K562 (cell line): Measurements from ENCODE around the gene DNAAF3. TPM values are rescaled to one million over a fixed set of nuclear protein-coding genes. Genes with fewer than 3 reads are reported as not detected.

Experiments
- ARID3A ChIP-seq: IDR thresholded peaks from 2 replicates; pipeline ENCODE4 v1.6.1; 2012; ENCODE audit warnings: low read depth, low read length, improper control_type of control experiment, borderline replicate concordance
- ATF3 ChIP-seq, 2 experiments: fragments of 450-650 bp in 1 of 2; sonication (generic) in 1 of 2; formaldehyde crosslinking in 1 of 2; IDR thresholded peaks in 1 of 2; conservative IDR thresholded peaks in 1 of 2; 2 replicates each; pipeline versions ENCODE4 v1.6.1 to v1.8.1; 2016 to 2023; ENCODE audit warnings: mild to moderate bottlenecking in 2 of 2, moderate library complexity in 2 of 2, inconsistent platforms in 1 of 2, missing genetic modification reagents in 1 of 2
- HIVEP1 ChIP-seq: fragments of 250-450 bp; sonication (Bioruptor Pico); IDR thresholded peaks from 2 replicates; pipeline ENCODE4 v1.4.0; 2020; ENCODE audit warnings: mild to moderate bottlenecking
- HNRNPH1 ChIP-seq: fragments of 200-400 bp; formaldehyde crosslinking; optimal IDR thresholded peaks from 2 replicates; pipeline ENCODE3; 2017; ENCODE audit warnings: low read depth, mild to moderate bottlenecking, low read length, moderate library complexity
- NFIC ChIP-seq: fragments of 450-650 bp; IDR thresholded peaks from 2 replicates; pipeline ENCODE4 v1.6.1; 2017; ENCODE audit warnings: mild to moderate bottlenecking, inconsistent platforms
- PHTF2 ChIP-seq: fragments of 250-450 bp; sonication (Bioruptor Pico); IDR thresholded peaks from 2 replicates; pipeline ENCODE4 v1.5.0; 2021; ENCODE audit warnings: mild to moderate bottlenecking
- PTRF ChIP-seq: fragments of 450-650 bp; IDR thresholded peaks from 2 replicates; pipeline ENCODE4 v1.6.1; 2016; ENCODE audit warnings: mild to moderate bottlenecking, missing genetic modification characterization, missing compliant biosample characterization
- TCF7L2 ChIP-seq: fragments of 150-350 bp; IDR thresholded peaks from 2 replicates; pipeline ENCODE4 v1.6.1; 2016; ENCODE audit warnings: low read depth, mild to moderate bottlenecking, low read length, moderate library complexity
- THAP7 ChIP-seq: fragments of 250-450 bp; sonication (Bioruptor Pico); IDR thresholded peaks from 2 replicates; pipeline ENCODE4 v1.5.0; 2021
- THRAP3 ChIP-seq: fragments of 450-650 bp; IDR thresholded peaks from 2 replicates; pipeline ENCODE4 v1.6.1; 2016; ENCODE audit warnings: mild to moderate bottlenecking, inconsistent platforms, borderline replicate concordance
- ZEB2 ChIP-seq: fragments of 450-650 bp; IDR thresholded peaks from 2 replicates; pipeline ENCODE4 v1.6.1; 2016
- ZNF165 ChIP-seq: fragments of 250-450 bp; sonication (Bioruptor Pico); IDR thresholded peaks from 2 replicates; pipeline ENCODE4 v1.4.0; 2020; ENCODE audit warnings: borderline replicate concordance
- polyA plus RNA-seq, 8 experiments: library from polyadenylated mRNA; depleted of rRNA in 4 of 8; stranded (reverse) in 5 of 8; unstranded in 3 of 8; fragments of >200 nt; fragmentation: Nextera tagmentation in 2 of 8; fragmentation: Illumina TruSeq in 1 of 8; extraction: Ambion mirVana in 2 of 8; extraction: Trizol in 1 of 8; gene quantifications; 2 replicates each; pipeline versions ENCODE4 v1.2.1 to v1.2.3, GENCODE V29; 2011 to 2014; ENCODE audit warnings: inconsistent platforms in 1 of 8, missing spikeins in 1 of 8
- total RNA-seq, 7 experiments: library from RNA; depleted of rRNA in 6 of 7; stranded (reverse); fragments of >200 nt in 6 of 7; fragmentation: Illumina TruSeq in 2 of 7; extraction: Trizol in 2 of 7; gene quantifications; 2 replicates each; pipeline versions ENCODE4 v1.2.1 to v1.2.3, GENCODE V29; 2011 to 2021; ENCODE audit warnings: low replicate concordance in 1 of 7
- TF ChIP-seq, protein P1 (sequence below), 2 experiments: fragments of 450-650 bp; IDR thresholded peaks; 2 replicates each; pipeline ENCODE4 v1.6.1; 2018; ENCODE audit warnings: mild to moderate bottlenecking in 2 of 2, low read depth in 1 of 2; ENCODE audit not compliant: partially characterized antibody in 2 of 2
- TF ChIP-seq, protein P2 (sequence below): fragments of 150-350 bp; IDR thresholded peaks from 2 replicates; pipeline ENCODE4 v1.6.1; 2014; ENCODE audit warnings: low read depth, mild to moderate bottlenecking, low read length, borderline replicate concordance

Gene DNAAF3
- total and polyA plus RNA-seq, 9 of the 15 experiments (the other 6 are each of a cell fraction or from before 2014, with no cell fraction given): 21.6 to 61.5 (median 43.0) TPM

GRCh38 chr19:55158848-55159749 lies 7.3 kb downstream of the DNAAF3 start (continued):
- TF ChIP-seq, protein P1, sequence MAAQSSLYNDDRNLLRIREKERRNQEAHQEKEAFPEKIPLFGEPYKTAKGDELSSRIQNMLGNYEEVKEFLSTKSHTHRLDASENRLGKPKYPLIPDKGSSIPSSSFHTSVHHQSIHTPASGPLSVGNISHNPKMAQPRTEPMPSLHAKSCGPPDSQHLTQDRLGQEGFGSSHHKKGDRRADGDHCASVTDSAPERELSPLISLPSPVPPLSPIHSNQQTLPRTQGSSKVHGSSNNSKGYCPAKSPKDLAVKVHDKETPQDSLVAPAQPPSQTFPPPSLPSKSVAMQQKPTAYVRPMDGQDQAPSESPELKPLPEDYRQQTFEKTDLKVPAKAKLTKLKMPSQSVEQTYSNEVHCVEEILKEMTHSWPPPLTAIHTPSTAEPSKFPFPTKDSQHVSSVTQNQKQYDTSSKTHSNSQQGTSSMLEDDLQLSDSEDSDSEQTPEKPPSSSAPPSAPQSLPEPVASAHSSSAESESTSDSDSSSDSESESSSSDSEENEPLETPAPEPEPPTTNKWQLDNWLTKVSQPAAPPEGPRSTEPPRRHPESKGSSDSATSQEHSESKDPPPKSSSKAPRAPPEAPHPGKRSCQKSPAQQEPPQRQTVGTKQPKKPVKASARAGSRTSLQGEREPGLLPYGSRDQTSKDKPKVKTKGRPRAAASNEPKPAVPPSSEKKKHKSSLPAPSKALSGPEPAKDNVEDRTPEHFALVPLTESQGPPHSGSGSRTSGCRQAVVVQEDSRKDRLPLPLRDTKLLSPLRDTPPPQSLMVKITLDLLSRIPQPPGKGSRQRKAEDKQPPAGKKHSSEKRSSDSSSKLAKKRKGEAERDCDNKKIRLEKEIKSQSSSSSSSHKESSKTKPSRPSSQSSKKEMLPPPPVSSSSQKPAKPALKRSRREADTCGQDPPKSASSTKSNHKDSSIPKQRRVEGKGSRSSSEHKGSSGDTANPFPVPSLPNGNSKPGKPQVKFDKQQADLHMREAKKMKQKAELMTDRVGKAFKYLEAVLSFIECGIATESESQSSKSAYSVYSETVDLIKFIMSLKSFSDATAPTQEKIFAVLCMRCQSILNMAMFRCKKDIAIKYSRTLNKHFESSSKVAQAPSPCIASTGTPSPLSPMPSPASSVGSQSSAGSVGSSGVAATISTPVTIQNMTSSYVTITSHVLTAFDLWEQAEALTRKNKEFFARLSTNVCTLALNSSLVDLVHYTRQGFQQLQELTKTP (IDR thresholded peaks at IDR 0.05; ENCODE audit: low read depth in 1 of 2, partially characterized antibody in 2 of 2): no peak
- peak; percentile 99 for TF ChIP-seq ATF3 (IDR thresholded peaks at IDR 0.05)
- TF ChIP-seq ATF3 (CRISPR knock-in tag; conservative IDR thresholded peaks at IDR 0.05): peak; percentile 100
- TF ChIP-seq PTRF (tag): no peak
- TF ChIP-seq, protein P2, sequence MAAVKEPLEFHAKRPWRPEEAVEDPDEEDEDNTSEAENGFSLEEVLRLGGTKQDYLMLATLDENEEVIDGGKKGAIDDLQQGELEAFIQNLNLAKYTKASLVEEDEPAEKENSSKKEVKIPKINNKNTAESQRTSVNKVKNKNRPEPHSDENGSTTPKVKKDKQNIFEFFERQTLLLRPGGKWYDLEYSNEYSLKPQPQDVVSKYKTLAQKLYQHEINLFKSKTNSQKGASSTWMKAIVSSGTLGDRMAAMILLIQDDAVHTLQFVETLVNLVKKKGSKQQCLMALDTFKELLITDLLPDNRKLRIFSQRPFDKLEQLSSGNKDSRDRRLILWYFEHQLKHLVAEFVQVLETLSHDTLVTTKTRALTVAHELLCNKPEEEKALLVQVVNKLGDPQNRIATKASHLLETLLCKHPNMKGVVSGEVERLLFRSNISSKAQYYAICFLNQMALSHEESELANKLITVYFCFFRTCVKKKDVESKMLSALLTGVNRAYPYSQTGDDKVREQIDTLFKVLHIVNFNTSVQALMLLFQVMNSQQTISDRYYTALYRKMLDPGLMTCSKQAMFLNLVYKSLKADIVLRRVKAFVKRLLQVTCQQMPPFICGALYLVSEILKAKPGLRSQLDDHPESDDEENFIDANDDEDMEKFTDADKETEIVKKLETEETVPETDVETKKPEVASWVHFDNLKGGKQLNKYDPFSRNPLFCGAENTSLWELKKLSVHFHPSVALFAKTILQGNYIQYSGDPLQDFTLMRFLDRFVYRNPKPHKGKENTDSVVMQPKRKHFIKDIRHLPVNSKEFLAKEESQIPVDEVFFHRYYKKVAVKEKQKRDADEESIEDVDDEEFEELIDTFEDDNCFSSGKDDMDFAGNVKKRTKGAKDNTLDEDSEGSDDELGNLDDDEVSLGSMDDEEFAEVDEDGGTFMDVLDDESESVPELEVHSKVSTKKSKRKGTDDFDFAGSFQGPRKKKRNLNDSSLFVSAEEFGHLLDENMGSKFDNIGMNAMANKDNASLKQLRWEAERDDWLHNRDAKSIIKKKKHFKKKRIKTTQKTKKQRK: no peak
- TF ChIP-seq ZEB2: peak; percentile 70; the same call in 1 of the 2 replicates
- TF ChIP-seq HIVEP1 (CRISPR knock-in tag): no peak
- no peak for TF ChIP-seq THAP7 (CRISPR knock-in tag)
- TF ChIP-seq PHTF2 (CRISPR knock-in tag): no peak
- TF ChIP-seq ZNF165 (CRISPR knock-in tag): no peak
- no peak for TF ChIP-seq HNRNPH1
- no peak for TF ChIP-seq THRAP3
- no peak for TF ChIP-seq TCF7L2
- peak; percentile 50; the same call in 1 of the 2 replicates for TF ChIP-seq NFIC
- TF ChIP-seq ARID3A: peak; percentile 90
